DLD1 (cell line): ENCODE results near the gene ASRGL1.
"Not testable (repeated sequence)": the region's sequence is repeated elsewhere in the genome, so short reads cannot be mapped to it uniquely, and the experiment has no call there.

Experiments
- in situ Hi-C: cut with HindIII; loops from 2 replicates; pipeline ENCODE4 v1.10.0; 2017; ENCODE audit warnings: low sequenced_read_pairs

ASRGL1 gene

DNA sequence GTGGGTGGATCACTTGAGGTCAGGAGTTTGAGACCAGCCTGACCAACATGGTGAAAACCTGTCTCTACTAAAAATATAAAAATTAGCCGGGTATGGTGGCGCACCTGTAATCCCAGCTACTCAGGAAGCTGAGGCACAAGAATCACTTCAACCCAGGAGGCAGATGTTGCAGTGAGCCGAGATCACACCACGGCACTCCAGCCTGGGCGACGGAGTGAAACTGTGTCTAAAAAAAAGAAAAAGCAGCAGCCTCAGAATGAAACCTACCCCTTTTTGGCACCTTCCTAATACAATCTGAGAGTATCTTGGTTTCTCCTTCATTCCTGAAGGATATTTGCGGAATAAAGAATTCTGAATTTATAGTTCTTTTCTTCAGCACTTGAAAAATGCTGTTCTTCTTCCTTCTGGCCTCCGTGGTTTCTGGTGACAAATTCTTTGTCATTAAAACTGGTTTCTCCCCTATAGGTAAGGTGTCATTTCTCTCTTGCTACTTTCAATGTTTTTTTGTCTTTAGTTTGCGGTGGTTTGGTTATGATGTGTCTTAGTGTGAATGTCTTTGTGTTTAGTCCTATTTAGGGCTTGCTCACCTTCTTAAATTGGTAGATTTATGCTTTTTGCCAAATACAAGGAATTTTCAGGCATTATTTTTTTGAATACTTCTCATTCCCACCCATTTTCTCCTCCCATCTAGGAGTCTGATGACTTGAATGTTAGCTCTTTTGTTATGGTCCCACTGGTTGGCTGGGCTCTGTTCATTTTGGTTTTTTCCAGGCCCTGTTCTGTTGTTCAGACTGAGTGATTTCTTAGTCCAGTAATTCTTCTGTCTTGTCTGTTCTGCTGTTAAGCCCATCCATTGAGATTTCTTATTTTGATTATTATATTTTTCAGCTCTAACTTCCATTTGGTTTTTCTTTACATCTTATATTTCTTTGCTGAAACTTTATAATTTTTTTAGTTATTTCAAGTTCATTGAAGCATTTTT is 15.4 kb downstream of the ASRGL1 start:
- in situ Hi-C loops = no loop called here

- in situ Hi-C loops = no loop called here
These were observed 16.6 kb downstream of the ASRGL1 start for GRCh38 chr11:62353841-62354240.

- in situ Hi-C loops = no loop called here
These were observed 21.0 kb downstream of the ASRGL1 start for GRCh38 chr11:62358273-62358672.

DNA sequence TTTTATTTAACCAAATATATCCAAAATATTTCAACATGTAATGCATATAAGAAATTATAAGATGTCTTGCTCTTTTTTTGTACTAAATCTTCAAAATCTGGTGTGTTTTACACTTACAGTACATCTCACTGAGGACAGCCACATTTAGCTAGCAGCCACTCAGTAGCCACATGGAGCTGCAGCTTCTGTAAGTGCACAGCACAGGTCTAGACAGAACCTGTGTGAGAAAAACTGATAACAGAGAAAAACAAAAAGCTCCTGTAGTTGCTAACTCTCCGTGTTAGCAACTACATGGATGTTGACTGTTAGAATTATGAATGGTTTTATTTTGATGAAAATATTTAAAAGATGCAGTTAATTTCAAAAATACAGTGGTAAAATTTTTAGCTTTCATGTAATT is 22.2 kb downstream of the ASRGL1 start:
- in situ Hi-C loops = no loop called here

DNA sequence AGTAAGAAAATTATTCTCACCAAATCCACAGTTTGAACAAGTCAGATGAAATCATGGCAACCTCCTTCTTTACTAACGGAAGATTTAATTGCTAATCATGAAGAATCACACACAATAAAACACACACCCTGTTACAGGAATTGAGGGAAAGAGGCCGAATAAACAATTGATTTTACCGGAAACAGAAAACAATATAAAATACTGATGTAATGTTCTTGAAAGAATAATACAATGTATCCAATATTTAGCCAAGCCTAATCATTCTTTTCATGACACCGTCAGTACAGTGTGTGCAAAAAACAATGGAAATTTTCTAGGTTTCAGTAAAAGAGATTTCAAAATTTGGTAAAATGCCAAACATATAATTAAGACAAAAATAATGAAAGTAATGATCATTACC is 23.4 kb downstream of the ASRGL1 start:
- in situ Hi-C loops = no loop called here

DNA sequence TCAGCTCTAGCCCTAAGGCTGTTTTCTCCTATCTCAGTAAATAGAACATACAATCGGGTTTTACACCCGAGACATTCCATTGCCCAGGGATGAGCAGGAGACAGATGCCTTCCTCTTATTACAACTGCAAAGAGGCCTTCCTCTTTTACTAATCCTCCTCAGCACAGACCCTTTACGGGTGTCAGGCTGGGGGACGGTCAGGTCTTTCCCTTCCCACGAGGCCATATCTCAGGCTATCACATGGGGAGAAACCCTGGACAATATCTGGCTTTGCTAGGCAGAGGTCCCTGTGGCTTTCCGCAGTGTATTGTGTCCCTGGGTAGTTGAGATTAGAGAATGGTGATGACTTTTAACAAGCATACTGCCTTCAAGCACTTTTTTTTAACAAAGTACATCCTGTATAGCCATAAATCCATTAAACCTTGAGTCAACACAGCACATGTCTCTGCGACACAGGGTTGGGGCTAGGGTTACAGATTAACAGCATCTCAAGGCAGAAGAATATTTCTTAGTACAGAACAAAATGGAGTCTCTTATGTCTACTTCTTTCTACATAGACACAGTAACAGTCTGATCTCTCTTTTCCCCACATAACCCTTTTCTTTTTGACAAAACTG is 31.7 kb downstream of the ASRGL1 start:
- in situ Hi-C loops = not testable (repeated sequence)

- in situ Hi-C loops = no loop called here
These were observed 33.6 kb downstream of the ASRGL1 start for GRCh38 chr11:62370743-62371440.

DNA sequence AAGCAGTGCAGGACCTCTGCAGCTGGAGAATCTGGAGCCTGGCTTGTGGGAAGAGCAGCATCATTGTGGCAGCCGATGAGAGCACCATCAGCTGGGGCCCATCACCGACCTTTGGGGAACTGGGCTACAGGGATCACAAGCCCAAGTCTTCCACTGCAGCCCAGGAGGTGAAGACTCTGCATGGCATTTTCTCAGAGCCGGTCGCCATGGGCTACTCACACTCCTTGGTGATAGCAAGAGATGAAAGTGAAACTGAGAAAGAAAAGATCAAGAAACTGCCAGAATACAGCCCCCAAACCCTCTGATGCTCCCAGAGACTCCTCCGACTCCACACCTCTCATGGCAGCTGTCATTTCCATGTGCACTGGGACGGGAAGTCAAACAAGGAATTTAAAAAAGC is 35.6 kb downstream of the ASRGL1 start:
- in situ Hi-C loops = no loop called here

DNA sequence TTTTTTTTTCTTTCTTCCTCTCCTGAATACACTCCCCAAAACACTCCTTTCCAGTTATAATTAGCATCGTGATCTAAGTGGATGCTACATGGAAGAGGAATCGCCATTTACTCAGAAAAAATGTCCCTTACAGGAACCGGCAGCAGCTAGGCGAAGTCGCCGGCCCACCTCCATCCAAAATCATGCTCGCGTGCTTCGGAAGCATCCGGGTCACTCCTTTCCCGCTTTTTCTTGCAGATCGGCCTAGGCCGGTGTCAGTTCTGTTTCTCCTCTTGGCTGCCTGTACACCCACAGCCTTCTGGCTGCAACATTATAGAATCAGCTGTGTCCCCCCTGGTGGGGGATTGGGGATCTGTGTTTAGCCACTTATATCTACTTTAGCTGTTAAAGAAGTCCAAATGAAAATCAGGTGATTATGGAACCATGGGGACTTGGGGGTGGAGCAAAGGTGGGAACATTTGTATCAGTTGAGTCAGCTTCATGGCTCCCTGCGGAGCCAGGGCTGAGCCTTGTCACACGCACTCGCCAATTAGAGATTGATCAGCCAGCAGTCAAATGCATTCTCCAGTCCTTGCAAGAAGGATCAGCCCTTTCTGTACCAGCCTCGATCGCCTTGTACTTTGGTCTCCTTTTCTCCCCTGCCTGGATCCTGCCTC is 36.3 kb downstream of the ASRGL1 start:
- in situ Hi-C loops = no loop called here

- in situ Hi-C loops = no loop called here
These were observed 37.6 kb downstream of the ASRGL1 start for GRCh38 chr11:62374801-62375200.

GRCh38 chr11:62378459-62379063 is 41.3 kb downstream of the ASRGL1 start:
- in situ Hi-C loops = not testable (repeated sequence)

- in situ Hi-C loops = not testable (repeated sequence)
These were observed 42.3 kb downstream of the ASRGL1 start for GRCh38 chr11:62379586-62379985.

GRCh38 chr11:62380821-62381245 is 43.6 kb downstream of the ASRGL1 start:
- in situ Hi-C loops = not testable (repeated sequence)

DNA sequence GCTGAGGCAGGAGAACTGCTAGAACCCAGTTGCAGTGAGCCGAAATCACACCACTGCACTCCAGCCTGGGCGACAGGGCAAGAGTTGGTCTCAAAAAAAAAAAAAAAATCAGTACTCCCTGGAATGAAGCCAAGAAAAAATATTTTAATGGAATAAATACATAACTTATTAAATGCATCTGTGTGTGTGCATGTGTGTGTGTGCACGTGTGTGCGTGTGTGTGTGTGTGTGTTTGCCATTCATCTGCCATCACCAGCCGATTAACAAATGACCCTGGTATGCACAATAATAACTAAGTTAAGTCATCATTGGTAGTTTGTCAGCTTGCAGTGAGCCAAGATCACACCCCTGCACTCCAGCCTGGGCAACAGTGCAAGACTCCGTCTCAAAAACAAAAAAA is 46.6 kb downstream of the ASRGL1 start:
- in situ Hi-C loops = no loop called here

DNA sequence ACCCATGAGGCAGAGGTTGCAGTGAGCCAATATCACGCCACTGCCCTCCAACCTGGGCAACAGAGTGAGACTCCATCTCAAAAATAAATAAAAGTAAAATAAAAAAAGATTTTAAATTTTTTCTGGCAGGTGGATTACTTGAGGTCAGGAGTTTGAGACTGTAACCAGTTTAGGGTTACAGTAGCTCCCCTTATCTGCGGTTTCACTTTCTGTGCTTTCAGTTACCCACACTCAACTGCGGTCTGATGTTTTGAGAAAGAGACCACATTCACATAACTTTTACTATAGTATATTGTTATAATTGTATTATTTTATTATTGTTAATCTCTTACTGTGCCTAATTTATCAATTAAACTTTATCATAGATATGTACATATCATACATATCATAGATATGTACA is 48.8 kb downstream of the ASRGL1 start:
- in situ Hi-C loops = not testable (repeated sequence)

- in situ Hi-C loops = no loop called here
These were observed 50.1 kb downstream of the ASRGL1 start for GRCh38 chr11:62387381-62387780.

- in situ Hi-C loops = no loop called here
These were observed 51.8 kb downstream of the ASRGL1 start for GRCh38 chr11:62388999-62389398.

DNA sequence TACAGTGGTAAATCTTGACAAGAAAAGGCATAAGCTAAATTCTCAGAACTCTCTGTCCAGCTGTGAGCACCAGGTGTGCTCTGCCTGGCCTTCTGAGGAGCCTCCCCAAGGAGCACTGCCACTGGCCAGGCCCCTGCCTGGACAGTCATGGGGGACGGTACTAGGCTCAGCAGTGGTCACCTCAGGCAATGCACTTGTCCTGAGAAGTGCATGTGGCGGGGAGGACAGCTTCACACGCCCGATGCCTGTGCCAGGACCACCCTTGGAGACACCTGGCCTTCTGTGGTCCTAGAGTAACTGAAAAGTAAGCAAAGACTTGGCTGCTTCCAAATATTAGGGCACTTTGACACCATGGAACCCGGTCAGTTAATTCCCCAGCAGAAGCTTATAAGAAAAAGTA is 53.0 kb downstream of the ASRGL1 start:
- in situ Hi-C loops = no loop called here

DNA sequence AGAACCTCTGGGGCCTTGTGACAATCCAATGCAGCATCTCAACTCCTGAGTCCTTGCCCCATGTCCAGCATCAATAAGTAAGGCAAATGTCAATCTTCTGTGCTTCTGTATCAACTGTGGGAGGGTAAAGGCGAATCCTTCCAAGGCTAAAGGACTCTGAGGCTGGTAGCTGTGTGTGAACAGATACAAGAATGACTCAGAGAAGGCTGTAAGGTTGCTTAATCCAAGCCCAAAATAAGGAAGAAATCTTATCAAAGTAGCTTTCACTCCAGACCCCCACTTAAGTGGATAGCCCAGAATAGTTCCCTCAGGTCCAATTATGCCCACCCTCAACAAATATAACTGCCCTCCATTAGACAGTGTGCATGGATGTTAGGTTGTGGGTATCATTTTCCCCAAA is 53.5 kb downstream of the ASRGL1 start:
- in situ Hi-C loops = no loop called here

DNA sequence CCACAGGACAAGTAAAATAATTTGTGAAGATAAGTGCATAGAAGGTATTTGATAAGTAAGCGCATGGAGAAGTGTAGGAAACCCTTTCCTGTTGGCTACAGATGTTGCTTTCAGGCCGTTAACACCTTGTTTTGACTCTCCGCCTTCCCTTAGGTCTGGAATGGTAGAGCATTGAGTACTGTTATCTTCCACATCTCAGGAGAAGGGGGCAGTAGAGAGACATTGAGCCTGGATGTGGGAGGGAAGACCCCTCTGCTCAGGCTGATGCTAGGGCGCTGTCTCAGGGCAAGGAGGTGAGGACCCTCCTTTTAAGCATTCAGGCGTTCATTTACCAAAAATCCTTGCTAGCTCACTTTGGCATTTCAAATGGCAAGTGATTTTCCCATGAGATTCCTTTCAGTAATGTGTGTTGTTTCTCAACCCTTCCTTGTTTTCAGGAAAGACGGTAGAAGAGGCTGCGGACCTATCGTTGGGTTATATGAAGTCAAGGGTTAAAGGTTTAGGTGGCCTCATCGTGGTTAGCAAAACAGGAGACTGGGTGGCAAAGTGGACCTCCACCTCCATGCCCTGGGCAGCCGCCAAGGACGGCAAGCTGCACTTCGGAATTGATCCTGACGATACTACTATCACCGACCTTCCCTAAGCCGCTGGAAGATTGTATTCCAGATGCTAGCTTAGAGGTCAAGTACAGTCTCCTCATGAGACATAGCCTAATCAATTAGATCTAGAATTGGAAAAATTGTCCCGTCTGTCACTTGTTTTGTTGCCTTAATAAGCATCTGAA is 54.6 kb downstream of the ASRGL1 start:
- in situ Hi-C loops = no loop called here
